Prostate gland (tissue), 2 donors: ENCODE data around the gene LNX2.

Experiments used
- POLR2A ChIP-seq: fragments of 450-650 bp; IDR thresholded peaks from one replicate; pipeline ENCODE4 v1.6.1; 2016; ENCODE audit warnings: antibody characterized with exemption, mild to moderate bottlenecking
- POLR2AphosphoS5 ChIP-seq: sonication (generic); formaldehyde crosslinking; IDR thresholded peaks from one replicate; pipeline ENCODE4 v1.6.1; 2017; ENCODE audit warnings: antibody characterized with exemption
- TF ChIP-seq, protein P1 (sequence below), 4 experiments: fragments of 200-600 bp in 2 of 4; fragments of 450-650 bp in 2 of 4; sonication (generic) in 2 of 4; IDR thresholded peaks; 1 replicate in 3 of 4; 2 replicates in 1 of 4; pipeline ENCODE4 v1.5.1; 2016 to 2019; ENCODE audit warnings: antibody characterized with exemption in 4 of 4, mild to moderate bottlenecking in 2 of 4, moderate library complexity in 2 of 4

DNA sequence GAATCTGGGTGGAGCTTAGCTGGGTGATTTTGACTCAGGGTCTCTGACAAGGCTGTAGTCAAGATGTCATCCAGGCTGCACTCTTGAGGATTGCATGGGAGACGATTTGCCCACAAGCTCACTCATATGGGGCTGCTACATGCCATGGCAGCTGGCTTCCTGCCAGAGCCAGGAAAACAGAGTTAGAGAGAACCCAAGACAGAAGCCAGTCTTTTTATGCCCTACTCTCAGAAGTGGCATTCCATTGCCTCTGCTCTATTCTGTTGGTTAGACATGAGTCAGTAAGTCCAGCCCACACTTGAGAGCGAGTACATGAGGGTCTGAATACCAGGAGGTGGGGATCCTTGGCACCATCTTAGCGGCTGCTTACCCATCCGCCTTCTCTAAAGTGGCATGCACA, 10.8 kb upstream of the LNX2 start:
- TF ChIP-seq, protein P1, sequence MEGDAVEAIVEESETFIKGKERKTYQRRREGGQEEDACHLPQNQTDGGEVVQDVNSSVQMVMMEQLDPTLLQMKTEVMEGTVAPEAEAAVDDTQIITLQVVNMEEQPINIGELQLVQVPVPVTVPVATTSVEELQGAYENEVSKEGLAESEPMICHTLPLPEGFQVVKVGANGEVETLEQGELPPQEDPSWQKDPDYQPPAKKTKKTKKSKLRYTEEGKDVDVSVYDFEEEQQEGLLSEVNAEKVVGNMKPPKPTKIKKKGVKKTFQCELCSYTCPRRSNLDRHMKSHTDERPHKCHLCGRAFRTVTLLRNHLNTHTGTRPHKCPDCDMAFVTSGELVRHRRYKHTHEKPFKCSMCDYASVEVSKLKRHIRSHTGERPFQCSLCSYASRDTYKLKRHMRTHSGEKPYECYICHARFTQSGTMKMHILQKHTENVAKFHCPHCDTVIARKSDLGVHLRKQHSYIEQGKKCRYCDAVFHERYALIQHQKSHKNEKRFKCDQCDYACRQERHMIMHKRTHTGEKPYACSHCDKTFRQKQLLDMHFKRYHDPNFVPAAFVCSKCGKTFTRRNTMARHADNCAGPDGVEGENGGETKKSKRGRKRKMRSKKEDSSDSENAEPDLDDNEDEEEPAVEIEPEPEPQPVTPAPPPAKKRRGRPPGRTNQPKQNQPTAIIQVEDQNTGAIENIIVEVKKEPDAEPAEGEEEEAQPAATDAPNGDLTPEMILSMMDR (IDR thresholded peaks at IDR 0.05), result no peak
- TF ChIP-seq POLR2A (no peak), POLR2AphosphoS5 (no peak)
